Sigmoid colon (tissue), 4 donors: ENCODE measurements around the gene RBBP6.

Experiments
- EP300 ChIP-seq, 4 donors: sonication (generic); formaldehyde crosslinking; IDR thresholded peaks; one replicate each; pipeline ENCODE4 v1.6.1; 2017; ENCODE audit warnings: antibody characterized with exemption in 4 of 4
- POLR2A ChIP-seq, 2 donors: fragments of 450-650 bp; IDR thresholded peaks; one replicate each; pipeline ENCODE4 v1.6.1; 2016; ENCODE audit warnings: antibody characterized with exemption in 2 of 2, mild to moderate bottlenecking in 2 of 2, moderate library complexity in 2 of 2
- POLR2AphosphoS5 ChIP-seq, 4 donors: sonication (generic); formaldehyde crosslinking; IDR thresholded peaks; one replicate each; pipeline ENCODE4 v1.6.1; 2017; ENCODE audit warnings: antibody characterized with exemption in 4 of 4
- TF ChIP-seq, protein P1 (sequence below), 4 experiments: fragments of 450-650 bp in 3 of 4; fragments of 200-600 bp in 1 of 4; IDR thresholded peaks; one replicate each; pipeline ENCODE4 v1.5.1; 2016 to 2019; ENCODE audit warnings: antibody characterized with exemption in 4 of 4, mild to moderate bottlenecking in 3 of 4, moderate library complexity in 2 of 4

- TF ChIP-seq, protein P1, sequence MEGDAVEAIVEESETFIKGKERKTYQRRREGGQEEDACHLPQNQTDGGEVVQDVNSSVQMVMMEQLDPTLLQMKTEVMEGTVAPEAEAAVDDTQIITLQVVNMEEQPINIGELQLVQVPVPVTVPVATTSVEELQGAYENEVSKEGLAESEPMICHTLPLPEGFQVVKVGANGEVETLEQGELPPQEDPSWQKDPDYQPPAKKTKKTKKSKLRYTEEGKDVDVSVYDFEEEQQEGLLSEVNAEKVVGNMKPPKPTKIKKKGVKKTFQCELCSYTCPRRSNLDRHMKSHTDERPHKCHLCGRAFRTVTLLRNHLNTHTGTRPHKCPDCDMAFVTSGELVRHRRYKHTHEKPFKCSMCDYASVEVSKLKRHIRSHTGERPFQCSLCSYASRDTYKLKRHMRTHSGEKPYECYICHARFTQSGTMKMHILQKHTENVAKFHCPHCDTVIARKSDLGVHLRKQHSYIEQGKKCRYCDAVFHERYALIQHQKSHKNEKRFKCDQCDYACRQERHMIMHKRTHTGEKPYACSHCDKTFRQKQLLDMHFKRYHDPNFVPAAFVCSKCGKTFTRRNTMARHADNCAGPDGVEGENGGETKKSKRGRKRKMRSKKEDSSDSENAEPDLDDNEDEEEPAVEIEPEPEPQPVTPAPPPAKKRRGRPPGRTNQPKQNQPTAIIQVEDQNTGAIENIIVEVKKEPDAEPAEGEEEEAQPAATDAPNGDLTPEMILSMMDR (IDR thresholded peaks at IDR 0.05): no peak
- no peak for TF ChIP-seq EP300 (IDR thresholded peaks at IDR 0.05)
- no peak for TF ChIP-seq POLR2AphosphoS5 (IDR thresholded peaks at IDR 0.05)
- no peak for TF ChIP-seq POLR2A (IDR thresholded peaks at IDR 0.05)
Observed at GRCh38 chr16:24525970-24526559, 13.3 kb upstream of the RBBP6 start.
